Stimulated activated CD8-positive, alpha-beta memory T cell treated with anti-CD3 and anti-CD28 coated beads, Interleukin-4, amount 100 ng/mL, for 24 hours (primary cell): Measurements from ENCODE around the gene ATXN1.
"Not testable (repeated sequence)": the region's sequence is repeated elsewhere in the genome, so short reads cannot be mapped to it uniquely, and the experiment has no call there.

Source experiments
- DNase-seq: peaks from one replicate; pipeline ENCODE4 v3.0.0-alpha.2; 2020; ENCODE audit warnings: low read depth

The ATXN1 gene

DNA sequence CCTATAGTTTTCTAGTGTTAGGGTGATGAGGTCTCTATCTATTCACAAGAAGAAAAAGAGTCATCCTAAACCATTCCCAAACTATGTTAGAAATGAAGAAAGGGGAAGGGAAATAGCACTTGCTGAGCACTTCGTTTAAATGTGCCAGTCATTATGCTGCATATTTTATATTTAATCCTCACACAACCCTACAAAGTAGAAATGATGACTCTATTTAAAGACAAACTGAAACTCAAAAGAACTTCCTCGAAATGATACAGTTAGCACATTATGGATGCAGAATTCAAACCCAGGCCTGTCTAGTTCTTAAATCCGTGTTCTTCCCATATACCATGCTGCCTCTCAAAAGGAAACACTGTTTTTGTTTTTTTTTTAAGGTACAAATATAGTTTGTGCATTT is 348.3 kb downstream of the ATXN1 start:
- no peak for DNase-seq

DNA sequence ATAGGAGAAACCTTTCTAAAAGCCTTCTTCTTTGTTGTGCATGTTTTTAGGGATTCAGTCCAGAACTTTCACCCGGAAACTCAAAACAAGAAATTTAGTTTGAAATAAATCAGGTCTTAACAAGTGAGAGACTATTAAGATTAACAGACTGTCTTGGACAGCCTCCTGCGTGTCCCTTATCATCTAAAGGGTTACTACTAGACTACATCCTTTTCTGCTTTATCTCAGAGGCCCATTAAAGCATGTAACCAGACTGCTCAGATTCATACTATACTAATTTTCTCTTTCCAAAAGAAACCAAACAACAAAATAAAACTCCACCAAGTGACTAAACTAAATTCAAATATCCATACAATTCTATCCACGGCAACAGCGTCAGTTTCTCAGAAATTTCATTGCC is 349.1 kb downstream of the ATXN1 start:
- no peak for DNase-seq

DNA sequence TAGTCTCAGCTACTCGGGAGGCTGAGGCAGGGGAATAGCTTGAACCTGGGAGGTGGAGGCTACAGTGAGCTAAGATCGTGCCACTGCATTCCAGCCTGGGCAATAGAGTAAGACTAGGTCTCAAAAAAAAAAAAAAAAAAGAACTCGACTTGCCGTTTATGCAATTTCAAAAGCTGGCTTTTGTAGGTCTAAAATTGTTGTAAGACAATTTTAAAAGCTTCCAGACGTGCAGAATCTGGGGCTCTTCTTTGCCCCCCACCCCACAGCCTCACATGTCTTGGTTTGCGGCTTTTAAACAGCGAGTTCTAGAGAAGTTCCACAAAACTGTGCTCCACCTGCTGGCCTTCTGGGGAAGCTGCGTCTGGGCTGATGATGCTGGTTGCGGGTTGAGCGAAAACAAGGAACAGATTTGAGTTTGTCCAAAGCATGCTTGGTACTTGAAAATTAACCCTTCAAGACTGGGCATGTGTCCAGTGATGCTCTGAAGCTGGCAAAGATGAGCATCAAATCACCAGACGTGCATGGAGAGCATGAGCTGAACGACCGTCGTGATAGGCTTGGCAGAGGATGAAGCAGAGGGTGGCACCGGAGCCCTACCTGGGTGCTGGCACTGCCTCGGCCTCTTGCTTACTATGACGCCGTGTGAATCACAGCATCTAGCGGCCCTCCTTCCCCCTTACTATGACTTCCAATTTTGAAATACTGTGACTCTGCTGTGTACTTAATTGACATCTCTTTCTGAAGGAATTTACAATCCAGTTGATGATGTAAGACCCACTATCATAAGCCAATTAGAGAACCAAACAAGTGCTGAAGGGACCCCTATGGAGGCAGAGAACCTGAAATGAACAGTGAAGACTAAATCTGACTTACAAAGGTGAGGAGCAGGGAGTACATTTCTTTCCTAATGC is 351.5 kb downstream of the ATXN1 start:
- peak; percentile 42 for DNase-seq

DNA sequence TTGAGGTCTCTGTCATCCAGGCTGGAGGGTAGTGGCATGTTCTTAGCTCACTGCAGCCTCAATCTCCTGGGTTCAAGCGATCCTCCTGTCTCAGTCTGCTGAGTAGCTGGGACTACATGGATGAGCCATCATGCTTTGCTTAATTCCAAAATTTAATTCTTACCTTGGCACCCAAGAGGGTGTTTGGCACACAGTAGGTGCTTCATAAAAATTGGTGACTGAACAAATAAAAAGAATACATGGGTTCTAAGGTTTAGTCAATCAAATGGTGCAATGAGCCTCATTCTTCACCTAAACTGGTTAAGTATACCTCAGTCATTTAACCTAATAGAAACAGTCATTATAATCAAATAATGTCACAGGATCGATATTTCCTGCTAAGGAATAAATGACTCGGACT is 352.5 kb downstream of the ATXN1 start:
- no peak for DNase-seq

DNA sequence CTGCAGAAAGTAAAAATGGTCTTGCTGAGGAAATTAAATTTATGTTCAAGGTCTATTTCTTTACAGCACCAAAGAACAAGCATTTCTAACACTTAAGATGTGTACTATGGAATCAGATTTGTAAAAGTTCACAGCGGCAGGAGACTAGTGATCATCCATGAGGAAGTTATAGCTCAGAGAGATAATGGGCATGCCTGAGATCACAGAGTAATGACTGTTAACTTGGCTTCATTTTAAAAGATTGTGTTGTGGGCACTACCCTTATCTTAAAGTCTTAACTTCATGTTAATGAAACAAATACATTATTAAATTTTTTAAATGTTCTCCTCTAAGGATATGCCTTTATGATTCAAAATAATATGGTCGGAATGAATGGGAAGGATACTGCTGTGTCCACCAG is 354.3 kb downstream of the ATXN1 start:
- no peak for DNase-seq

DNA sequence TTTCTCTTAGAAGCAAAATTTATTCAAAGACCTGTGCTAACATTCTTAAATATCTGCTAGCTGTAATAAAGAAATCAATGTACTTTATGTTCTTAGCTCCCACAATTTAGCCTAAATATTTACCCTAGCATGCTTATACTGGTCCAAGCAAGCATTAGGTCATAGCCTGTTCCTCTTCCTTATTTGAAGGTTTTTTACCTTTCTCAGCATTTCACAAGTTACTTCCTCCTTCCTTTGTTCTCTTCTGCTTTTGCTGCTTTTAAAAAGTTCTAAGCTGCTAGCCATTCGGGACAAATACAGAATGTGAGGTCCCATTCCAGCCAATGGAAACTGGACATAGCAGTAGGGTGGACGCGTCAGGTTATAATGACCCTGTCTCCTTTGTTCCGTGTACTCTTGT is 354.7 kb downstream of the ATXN1 start:
- DNase-seq, result not testable (repeated sequence)

DNA sequence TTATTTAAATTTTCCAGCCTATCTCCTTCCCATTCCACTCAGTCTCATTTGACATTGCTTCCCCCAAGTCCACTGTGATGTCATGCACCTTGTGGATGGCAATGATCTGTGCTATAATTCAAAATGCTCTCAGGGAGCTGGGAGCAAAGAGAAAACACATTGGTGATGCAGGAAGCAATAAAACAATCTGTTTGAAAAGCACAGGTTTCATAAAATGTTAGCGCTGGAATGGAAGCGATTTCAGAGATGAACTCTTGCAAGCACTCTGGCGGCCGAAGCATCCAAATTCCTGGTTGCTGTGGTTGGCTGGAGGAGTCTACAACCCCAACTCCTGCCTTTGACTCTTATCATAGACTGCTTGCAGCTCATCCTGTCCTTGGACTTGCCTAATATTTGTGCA is 355.9 kb downstream of the ATXN1 start:
- DNase-seq, result no peak

DNA sequence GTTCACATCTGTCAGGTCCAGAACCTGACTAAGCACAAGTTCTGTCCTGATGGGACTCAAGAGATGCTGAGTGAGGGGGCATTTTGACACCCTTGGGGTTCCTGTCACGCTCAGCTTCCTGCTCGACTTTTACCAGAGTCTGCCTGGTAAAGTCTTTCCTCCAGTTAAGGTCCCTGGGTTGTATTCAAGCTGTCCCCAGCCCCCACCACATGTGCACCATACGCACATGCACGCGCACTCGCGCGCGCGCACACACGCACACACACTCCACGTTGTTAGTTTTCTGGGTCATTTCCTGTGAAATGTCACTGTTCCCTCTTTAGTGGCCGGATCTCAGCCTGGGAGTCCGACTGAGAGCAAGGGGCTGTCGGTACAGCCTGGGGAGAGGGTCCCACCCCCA is 356.8 kb downstream of the ATXN1 start:
- no peak for DNase-seq

DNA sequence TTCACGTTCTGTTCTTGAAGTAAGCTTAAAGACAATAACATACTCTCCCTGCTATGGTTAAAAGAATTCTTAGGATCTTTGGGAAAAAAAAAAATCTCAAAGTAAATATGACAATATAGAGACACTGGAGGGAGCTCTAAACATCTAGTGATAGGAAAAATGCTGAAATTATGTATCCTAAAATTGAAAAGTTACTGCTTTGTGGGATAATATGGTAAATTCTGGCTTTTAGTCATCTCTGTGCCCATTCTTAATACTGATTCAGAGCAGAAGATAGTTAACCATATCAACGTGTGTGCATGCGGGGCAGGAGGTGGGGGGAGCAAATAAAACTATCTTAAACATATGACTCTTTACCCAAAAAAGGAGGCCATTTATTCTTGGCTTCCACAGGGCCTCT is 357.4 kb downstream of the ATXN1 start:
- DNase-seq, result no peak

DNA sequence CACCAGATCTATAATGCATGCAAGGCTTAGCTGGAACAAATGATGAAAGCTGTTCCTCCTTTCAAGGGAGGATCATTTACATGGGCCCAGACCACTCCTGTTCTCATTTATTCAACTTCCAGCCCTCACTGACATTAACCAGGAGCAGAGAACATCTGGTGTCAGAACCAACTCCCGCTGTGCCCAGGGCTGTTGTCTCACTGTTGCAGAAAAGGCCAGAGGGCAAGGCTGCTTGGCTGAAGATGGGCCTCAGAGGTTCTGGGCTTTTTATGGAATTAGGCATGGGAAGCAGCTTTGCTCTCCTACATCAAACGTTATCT is 358.7 kb downstream of the ATXN1 start:
- DNase-seq, result no peak

DNA sequence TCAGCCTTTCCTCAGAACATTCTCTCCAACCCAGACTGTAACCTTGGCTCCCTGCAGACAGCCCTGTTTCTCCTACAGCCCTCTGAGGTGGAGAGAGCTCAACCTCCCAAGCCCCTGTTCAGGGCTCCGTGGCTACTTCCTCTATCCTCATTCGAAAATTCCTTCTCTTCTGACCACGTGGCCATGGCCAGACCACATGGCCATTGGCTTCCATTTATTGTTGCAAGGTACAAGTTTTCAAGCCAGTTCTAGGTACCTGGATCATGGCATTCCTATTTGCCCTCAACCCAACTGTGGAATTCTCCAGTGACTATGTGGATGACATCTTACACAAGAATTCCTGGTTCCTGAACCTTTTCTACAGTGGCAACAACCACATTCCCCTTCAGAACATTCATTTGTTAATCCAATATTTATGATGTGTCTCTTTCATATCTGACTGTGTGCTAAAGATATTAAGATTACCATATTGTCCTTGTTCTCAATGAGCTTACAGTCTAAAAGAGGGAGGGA is 361.0 kb downstream of the ATXN1 start:
- DNase-seq, result no peak

DNA sequence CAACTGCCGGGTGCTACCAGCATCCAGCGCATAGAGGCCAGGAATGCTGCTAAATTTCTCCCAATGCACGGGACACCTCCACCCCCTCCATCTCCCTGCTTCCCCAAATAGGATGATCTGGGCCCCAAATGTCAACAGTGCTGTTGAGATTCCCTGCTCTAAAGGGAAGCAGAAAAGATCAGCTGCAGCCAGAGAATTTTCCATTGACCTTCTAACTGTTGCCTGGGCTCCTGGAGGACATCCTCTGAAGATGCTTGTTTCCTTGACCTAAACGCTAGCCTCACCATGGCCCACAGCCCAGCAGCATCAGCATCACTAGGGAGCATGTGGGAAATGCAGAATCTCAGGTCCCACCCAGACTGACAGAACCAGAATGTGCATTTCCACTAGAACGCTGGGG is 361.6 kb downstream of the ATXN1 start:
- DNase-seq, result no peak

DNA sequence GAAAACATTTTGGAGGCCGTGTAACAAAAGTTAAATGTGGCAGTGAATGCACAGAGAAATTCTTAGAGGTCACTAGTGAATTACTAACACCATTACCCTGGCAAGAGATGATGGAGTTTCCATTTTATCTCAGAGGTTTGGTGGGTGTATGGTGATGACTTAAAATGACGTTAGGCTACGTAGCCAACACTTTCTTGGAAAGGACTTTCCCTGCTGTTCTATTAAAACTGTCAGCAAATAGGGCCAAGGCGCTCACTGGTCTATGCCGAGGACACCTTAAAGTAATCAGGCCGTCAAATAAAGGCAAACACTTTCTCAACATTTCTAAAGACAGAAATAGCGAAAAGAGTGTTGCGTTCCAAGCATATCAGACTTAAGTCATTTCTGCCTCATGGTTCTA is 362.1 kb downstream of the ATXN1 start:
- DNase-seq, result no peak

DNA sequence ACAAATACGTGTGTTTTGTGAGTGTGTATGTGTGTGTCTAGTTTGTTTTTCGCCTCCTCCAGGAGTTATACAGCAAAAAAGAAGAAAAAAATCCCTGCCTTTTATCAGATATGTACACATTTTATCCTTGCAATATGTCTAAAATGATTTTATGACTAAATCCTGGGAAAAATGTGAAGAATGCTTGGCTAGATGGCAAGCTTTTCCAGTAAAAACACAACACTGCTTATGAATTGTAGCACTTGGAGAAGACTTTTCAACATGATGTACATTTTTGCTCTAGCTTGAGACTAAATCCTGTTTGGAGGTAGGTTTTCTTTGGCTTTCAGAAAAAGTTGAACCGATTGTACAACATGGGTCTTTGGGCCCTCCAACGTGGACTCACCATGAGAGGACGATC is 362.7 kb downstream of the ATXN1 start:
- no peak for DNase-seq

DNA sequence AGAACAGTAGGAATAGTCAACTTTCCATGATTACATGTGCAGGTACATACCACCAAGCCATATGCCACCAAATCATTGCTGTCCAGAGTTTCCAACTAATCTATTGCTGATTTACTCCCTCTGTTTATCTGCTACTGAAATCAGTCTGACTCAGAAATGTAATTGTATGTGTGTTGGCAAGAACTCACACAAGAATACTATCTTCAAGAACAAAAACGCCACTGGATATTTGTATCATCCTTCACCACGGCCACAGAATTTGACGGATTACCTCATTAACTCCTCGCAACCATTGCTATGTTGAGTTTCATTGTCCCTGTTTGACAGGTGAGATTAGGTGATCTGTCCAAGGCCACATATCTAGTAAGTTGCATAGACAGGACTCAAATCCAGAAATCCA is 363.6 kb downstream of the ATXN1 start:
- no peak for DNase-seq

DNA sequence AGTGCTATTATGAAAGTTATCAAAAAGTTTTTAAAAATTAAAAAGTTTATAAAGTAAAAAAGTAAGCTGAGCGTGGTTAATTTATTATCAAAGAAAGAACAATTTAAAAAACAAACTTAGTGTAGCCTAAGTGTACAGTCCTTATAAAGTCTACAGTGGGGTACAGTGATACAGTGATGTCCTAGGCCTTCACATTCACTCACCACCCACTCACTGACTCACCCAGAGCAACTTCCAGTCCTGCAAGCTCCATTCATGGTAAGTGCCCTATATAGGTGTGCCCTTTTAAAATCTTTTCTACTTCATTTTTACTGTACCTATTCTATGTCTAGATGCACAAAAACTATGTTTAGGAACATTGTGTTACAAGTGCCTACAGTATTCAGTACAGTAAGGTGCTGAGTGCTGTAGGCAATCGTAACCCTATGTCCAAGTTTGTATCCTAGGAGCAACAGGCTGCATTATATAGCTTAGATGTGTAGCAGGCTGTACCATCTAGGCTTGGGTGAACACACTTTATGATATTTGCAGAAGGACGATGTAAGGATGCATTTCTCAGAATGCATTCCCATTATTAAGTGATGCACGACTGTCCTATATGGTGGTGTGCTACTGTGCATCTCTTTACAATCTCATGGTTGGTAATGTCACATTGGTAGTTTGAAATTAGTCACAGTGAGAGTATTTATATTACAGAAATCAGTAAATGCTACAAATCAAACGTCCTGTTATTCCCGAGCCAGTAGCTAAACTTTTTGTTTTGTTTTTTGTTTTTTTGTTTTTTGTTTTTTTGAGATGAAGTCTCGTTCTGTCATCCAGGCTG is 364.6 kb downstream of the ATXN1 start:
- DNase-seq, result no peak

DNA sequence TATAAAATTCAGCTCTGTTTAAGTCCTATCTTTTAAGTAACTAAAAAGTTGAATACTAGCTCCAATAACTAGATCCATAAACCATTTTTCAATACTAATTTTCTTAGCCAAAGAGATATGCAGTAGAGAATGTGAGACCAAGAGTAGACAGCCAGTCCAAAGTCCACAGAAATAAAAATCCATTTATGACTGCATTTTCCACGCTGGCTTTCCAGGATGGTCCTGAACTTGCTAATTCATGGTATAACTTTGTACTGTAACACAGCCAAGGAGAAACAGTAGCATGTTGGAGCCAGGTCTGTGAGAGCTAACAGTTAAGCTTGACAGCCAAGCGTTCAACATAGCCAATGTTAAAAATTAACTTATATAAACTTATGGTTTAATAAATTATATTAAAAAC is 366.6 kb downstream of the ATXN1 start:
- no peak for DNase-seq

DNA sequence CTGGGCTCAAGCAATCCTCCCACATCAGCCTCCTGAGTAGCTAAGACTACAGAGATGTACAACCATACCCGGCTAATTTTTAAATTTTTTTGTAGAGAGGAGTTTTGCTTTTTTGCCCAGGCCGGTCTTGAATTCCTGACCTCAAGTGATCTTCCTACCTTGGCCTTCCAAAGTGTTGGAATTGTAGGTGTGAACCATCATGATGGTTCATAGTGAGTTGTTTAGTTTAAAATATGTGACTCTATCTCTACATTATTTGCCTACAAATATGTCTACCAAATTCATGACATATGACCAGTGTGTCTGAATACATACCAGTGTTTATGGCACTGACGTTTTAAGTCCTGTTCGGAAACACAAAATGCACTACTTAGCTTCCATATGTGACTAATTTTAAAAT is 367.9 kb downstream of the ATXN1 start:
- no peak for DNase-seq

DNA sequence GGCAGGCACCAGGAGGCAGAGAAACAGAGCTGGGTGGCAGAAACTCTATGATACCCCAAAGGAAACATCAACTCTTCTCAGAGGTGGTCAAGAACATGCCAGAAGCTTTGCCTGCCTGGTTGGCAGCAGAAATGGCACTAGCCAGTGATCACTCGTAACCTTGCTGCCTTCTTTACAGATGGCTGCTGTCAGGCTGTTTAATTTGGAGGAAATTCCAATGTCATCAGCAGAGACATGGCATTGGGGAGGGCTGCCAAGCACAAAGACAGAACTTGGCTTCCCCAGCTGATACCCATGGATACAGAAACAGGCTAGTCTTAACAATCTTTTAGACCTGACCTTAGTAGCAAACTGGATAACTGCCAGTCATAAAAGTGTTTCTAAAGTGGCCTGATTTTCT is 369.2 kb downstream of the ATXN1 start:
- DNase-seq, result no peak

DNA sequence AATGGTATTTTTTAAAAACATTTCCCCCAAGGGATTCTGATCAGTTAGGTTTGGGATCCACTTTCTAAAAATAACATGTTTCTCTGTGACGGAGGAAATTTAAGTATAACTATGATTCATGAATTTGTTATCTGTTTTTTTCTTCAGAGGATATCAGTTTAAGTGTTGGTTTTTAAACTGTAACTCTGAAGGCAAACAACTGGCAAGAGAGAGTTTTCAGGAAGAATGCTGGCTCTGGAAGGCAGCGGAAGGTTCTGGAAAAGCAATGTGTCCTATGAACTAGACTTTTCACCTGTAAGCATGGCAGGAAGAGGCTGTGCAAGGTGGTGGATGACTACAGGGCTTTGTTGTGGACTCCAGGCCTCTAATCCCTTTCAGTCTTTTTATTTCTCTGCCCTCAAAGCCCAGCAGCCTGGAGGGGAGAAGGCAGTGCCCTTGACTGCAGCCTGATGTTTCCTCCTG is 369.8 kb downstream of the ATXN1 start:
- no peak for DNase-seq

DNA sequence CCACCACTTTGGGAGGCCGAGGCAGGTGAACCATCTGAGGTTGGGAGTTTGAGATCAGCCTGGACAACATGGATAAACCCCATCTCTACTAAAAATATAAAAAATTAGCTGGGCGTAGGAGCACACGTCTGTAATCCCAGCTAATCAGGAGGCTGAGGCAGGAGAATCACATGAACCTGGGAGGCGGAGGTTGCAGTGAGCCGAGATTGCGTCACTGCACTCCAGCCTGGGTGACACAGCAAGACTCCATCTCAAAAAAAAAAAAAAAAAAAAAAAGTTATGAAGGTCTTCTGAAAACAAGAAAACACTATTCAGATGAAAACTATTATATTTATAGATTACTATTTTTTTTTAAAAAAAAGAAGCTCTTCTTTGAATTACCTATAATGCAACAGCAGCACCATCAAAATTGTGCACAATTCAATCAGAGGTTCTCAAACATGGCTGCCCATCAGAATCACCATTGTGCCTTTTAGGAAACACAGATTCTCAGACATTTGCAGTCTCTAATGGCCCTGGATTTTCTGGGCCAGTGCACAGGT is 370.3 kb downstream of the ATXN1 start:
- not testable (repeated sequence) for DNase-seq

DNA sequence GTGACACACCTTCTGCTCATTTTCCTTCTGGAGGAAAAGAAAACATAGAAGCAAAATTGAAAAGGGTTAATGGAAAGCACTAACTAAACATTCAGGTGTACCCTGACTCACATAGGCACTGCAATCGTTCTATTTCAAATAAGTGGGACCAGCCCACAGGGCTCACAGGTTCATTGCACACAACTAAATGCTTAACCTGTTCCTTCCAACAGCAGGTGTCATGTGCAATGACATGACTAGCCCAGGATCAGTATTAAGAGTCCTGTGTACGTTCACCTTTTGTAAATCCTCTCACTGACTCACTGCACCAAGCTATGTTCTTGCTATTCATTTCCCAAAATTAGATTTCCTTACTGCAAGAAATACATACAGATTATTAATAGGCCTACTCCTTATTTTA is 371.6 kb downstream of the ATXN1 start:
- DNase-seq, result no peak

DNA sequence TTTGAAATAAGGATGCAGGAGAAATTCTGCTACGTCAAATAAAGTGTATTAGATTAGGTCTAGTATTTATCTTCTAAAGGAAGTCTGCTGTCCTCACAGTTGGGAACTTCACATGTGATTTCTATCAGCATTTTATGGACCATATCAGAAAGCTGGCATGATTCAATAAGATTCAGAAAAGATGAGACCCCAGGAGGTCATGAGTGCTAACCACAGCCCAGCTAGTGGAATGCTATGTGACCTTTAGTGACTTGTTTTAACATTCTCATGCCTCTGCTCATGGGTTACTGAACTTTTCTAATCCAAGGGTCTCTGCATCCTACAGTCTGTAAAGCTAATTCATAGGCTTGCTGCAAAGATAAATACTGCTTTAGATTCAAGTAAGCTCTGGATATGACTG is 372.8 kb downstream of the ATXN1 start:
- DNase-seq, result no peak
